Fibroblast of skin of back (primary cell): ENCODE measurements around the gene S100A13.

ENCODE experiments used
- DNase-seq: peaks from one replicate; pipeline ENCODE4 v3.0.0-alpha.2; 2013

S100A13 gene

GRCh38 chr1:153626477-153626903, 815 bp downstream of the S100A13 start:
- DNase-seq: no peak

GRCh38 chr1:153624965-153625611, 2.2 kb downstream of the S100A13 start:
- no peak for DNase-seq

- DNase-seq: no peak
Measured at GRCh38 chr1:153623101-153623500, 4.2 kb downstream of the S100A13 start.

GRCh38 chr1:153619171-153619570, 8.1 kb downstream of the S100A13 start:
- no peak for DNase-seq

- peak; percentile 73 for DNase-seq
Measured at GRCh38 chr1:153617663-153618062, 9.6 kb downstream of the S100A13 start.

- DNase-seq: no peak
Measured at GRCh38 chr1:153616917-153617311, 10.4 kb downstream of the S100A13 start.

GRCh38 chr1:153616144-153616916, 11.0 kb downstream of the S100A13 start, which contains the start of gene S100A14:
TSS of gene S100A14 (minus strand) at chr1:153616325. CDS start at chr1:153615858, 467 bp downstream.
- DNase-seq: no peak

GRCh38 chr1:153615406-153615805, 11.9 kb downstream of the S100A13 start:
- DNase-seq: no peak

- DNase-seq: no peak
Measured at GRCh38 chr1:153614906-153615305, 12.4 kb downstream of the S100A13 start.

- DNase-seq: no peak
Measured at GRCh38 chr1:153614189-153614900, 13.0 kb downstream of the S100A13 start.

GRCh38 chr1:153613406-153613805, 13.9 kb downstream of the S100A13 start:
- no peak for DNase-seq

GRCh38 chr1:153612755-153613331, 14.5 kb downstream of the S100A13 start, which contains the start of gene S100A16:
TSS of gene S100A16 (minus strand) at chr1:153613137. CDS start at chr1:153608151, 4,986 bp downstream.
- DNase-seq: peak; percentile 82

GRCh38 chr1:153612111-153612754, 15.1 kb downstream of the S100A13 start:
- DNase-seq: no peak

- no peak for DNase-seq
Measured at GRCh38 chr1:153611356-153611755, 15.9 kb downstream of the S100A13 start.

- no peak for DNase-seq
Measured at GRCh38 chr1:153610811-153611301, 16.4 kb downstream of the S100A13 start.

- no peak for DNase-seq
Measured at GRCh38 chr1:153610334-153610733, 17.0 kb downstream of the S100A13 start.

- no peak for DNase-seq
Measured at GRCh38 chr1:153609585-153609907, 17.8 kb downstream of the S100A13 start.

- DNase-seq: peak; percentile 97
Measured at GRCh38 chr1:153608742-153609584, 18.3 kb downstream of the S100A13 start.

- DNase-seq: peak; percentile 39
Measured at GRCh38 chr1:153608089-153608682, 19.1 kb downstream of the S100A13 start.

- DNase-seq: no peak
Measured at GRCh38 chr1:153607381-153607780, 19.9 kb downstream of the S100A13 start.

- DNase-seq: no peak
Measured at GRCh38 chr1:153606194-153606593, 21.1 kb downstream of the S100A13 start.
